NCI-H526 treated with DMSO at 0.1 percent for 48 hours (cell line): ENCODE measurements around the gene NRCAM.
A peak's percentile ranks its signal among the peaks of the same experiment; 100 is the strongest.

Source experiments
- DNase-seq: peaks from one replicate; lab custom pipeline; 2025; lab: John Stamatoyannopoulos, UW

Gene NRCAM

DNA sequence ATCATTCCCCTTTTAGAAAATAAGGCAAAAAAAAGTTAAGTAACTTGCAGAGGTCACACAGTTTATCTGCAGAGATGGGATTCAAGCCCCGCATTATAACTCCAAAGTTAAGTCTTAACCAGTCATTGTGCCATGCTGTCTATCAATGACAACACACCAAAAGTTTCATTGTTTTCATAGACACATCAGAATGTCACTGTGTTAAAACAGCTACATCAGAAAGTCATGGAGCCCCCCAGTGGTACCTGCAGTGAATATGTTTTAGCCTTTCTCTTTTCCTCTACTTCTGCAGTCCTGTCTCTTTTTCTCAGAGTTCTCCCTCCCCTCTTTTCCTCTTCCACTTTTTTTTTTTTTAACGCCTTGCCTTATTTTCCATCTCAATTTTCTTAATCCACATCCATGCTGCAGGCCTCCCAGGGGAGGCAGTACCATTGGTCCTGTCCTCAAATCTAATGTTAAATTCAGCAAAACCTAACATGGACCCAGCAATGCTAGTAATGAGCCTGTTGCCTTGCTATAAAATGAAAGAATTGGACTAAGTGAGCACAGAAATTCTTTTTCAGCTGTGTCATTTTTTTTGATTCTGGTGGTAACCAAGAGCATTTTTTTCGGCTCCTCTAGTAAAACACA lies 3.8 kb upstream of the NRCAM start:
- DNase-seq = peak; percentile 65

DNA sequence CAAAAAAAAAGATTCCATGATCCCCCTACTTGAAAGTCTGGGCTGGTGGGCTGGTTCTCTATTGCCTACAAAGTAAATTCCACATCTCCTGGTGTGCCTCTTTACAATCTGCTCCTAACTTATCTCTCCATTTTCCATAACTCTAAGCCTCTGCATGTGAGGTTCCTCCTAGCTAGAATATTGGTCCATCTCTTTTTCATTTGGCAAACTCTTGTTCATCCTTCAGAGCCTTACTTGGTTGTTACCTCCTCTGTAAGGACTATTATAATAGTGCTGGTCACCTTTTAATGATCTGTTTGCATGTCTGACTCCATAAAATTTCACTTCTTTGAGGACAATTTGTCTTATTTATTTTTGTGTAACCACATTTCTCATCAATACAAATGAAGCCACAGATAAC lies 1.6 kb upstream of the NRCAM start:
- DNase-seq = no peak

DNA sequence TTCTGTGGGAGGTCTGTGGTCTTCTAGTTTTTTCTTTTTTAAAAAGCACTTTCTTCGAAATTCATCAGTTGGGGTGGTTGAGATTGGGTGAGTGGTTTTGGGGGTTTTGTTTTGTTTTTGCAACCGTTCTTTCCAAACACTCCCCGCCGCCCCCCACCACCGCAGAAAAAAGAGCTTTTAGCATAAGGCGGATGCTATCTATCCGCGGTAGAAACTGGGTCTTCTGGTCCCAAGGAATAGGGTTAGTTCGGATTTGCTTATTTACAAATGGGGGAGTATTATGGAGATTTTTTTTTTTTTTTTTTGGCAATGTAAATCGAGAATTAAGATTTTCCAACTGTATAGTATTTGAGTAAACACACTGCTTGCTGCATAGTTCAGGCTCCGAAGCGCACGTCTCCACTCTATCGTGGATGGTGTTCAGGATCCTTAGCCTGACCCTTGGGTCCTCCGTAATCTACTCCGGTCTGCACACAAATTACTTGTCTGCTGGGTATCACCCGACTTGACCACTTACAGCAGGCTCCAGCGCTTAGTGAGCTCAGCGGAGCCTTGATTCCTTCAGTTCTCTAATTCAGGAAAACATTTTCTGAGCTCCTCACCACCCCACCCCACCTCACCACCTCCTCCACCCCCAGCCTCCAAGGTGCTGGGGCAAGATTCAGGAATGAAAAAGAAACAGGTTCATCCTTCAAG lies 757 bp upstream of the NRCAM start:
- no peak for DNase-seq

DNA sequence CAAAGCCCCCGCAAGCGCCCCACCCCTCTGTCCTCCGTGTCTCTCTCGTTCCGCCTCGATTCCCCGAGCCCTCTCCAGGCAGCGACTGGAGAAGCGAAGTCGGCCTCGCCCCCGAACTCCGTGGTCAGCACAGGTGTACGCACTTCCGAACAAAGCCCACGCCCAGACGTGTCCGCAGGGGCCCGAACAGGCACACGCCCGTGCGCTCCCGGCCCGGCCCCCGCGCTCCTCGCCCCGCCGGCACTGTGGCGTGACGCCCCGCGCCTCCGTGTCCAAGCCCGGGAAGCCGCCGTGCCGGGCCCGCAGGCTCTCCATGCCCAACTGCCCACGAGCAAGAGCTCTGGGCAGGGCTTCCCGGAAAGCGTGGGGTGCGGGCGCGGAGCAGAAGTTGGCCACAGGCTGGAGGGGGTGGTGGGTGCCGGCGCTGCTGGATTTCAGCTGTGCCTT lies 662 bp downstream of the NRCAM start:
- DNase-seq = no peak

DNA sequence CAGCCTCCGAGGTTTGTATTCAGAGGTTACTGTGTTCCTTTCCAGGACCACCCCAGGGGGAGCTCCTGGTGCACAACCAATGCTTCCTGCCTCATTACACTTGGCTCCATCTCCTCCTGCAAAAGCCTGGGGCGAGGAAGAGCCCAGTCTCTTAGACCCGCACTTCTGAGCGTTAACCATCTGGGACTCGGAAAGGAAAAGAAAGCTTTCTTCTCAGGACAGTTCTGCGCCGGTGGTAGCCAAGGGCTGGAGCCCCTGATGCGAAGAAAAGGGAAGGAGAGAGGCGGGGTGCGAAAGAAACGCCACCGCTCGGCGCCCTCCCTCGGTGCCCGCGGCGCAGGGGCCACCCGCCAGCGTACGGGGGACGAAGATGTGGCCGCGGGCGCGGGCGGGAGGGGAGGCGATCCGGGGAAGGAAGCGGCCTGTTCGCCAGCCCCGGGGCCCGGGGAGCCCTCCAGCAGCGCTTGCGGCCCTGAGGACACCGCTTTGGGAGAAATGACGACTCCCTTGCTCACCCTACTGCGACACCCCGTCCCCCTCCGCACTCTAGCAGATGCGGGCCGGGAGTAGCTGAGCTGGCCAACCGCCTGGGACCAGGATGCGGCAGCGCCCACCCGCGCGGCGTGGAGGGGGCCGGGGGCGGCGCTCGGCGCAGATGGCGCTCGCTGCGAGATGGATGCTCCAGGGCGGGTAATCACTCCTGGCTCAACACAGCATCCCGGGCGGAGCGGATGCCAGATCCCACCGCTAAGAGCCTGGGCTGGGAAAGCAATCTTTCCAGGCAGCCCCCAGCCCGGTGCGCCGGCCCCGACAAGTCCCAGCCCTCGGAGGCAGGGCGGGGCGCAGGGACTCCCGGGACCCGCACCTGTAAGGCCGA lies 1.3 kb downstream of the NRCAM start:
- peak; percentile 82 for DNase-seq

DNA sequence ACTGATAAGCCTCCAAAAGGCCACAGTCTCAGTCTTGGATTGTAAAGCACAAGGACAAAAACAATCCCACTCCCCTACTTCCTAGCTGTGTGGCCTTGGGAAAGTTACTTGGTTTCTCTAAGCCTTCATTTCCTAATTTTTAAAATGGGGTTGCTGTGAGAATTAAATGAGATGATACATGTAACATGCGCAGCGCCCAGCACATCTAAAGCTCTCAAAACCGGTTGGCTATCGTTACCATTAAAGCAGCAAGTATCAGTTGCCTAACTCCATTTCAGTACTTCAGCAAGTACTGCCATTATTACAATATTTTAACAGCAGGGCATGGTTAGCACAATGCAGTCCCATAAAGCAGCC lies 1.9 kb downstream of the NRCAM start:
- no peak for DNase-seq

DNA sequence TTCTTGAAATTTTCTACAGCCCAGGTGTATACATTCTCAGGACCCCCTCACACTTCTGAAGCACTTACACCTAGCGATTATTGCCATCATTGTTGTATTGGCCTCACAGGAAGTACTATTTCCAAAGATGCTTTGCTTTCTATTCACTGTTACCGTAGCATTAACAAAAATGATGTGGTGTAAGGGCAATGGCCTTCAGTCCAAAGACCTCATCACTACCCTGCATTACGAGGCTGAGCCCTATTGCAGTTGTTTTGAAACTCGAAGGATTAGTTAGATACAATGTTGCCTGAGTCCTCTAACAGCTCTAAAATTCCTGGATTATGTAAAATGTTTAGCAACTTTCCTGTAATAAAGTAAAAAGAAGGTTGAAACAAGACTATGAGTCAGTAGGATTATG lies 2.9 kb downstream of the NRCAM start:
- no peak for DNase-seq

DNA sequence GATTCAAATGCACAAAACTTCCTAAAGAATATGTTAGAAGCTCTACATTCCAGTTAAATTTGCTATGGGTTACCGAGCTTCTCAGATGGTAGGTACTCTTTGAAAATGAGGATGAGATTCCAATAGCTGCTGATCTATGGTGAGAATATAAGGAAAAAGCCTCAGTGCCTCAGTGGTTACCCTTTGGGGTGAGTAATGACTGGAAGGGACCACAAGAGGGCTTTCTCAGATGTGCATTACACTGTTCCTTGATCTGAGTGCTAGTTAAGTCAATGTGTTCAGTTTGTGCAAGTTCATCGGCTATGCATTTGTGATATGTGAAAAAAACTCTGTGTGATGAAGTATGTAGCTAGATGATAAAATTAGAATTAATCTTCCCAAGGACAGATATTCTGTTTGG lies 3.5 kb downstream of the NRCAM start:
- peak; percentile 63 for DNase-seq

DNA sequence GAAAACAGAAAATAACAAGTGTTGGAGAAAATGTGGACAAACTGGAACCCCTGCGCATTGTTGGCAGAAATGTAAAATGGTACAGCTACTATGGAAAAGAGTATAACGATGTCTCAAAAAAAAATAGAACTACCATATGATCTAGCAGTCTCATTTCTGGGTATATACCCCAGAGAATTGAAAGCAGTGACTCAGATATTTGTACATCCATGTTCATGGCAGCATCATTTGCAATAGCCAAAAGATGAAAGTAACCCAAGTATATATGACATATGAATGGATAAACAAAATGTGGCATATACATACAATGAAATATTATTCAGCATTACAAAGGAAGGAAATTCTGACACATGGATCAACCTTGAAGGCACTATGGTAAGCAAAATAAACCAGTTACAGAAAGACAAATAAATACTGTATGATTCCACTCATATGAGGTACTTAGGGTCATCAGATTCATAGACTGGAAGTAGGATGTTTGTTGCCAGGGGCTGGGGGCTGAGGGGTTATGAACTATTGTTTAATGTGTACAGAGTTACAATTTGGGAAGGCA lies 4.9 kb downstream of the NRCAM start:
- no peak for DNase-seq

DNA sequence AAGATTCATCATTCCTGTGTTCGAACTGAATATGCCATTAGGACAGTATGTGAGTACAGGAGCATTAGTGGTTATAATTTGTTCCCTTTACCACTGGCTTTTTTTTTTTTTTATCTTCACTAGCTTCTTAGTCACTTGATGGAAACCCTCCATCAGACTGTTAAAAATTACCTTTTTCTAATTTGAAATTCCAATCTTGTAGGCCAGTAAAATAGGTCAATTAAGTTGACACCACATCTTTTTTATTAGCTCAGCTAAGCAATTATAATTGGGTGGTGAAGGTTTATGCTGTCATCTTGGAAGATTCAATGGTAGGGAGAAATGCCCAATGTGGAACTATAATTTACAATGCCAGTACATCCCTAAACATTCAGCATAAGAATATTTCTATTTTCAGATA lies 6.1 kb downstream of the NRCAM start:
- no peak for DNase-seq

DNA sequence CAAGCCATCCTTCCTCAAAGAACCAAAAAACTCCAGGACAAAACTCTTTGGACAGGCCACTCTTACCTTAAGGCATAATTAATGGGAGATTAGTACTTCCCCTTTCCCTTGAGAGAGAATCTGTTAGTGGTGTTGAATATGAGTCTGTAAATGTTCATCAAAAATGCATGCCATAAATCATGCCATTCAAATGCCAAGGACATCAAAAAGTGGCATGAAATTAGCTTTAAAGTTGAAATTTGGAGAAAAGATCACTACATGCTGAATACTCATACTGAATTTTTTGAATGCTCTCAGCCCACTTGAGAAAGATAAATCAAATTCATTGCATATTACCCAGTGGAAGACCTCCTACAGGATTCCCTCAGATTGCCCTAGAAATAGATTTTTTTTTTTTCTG lies 6.7 kb downstream of the NRCAM start:
- no peak for DNase-seq

DNA sequence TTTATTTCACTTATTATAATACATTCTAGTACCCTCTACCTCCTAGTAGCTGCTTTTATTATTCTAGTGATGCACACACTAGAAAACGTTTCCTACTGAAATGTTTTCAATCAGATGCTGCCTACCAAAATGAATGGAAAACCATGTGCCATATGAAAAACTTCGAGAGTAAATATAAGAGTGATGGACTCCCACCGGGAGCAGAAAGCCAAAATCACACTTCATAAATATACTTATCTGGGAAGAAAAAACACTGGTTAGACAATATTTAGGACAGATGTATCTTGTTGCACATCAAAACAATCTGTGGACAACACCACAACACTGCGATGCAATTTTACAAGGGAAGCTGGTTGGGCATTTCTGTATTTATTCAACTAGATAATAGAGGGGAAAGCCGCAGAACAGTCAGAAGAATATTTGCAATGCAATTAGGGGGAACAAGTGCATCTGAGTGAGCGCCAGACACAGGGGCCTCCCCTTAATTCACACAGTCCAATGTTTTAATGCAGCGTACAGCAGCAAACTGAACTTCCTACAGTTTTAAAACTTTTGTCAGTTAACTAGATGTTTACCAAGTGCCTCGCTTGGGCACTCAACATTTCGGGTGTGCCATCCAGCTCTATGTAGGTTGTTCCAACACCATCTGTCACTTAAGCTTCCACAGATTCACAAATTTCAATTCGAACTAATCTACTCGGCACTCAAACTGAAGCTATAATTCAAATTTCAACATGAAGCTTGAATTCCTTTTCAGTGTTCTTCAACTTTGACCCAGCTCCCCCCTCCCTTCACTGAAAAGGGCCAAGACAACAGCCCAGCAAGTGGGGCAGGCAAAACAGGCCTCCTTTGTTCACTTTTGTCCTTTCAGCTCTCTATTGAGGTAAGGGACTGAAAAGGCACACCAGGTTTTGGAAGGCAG lies 7.4 kb downstream of the NRCAM start:
- DNase-seq = peak; percentile 76

DNA sequence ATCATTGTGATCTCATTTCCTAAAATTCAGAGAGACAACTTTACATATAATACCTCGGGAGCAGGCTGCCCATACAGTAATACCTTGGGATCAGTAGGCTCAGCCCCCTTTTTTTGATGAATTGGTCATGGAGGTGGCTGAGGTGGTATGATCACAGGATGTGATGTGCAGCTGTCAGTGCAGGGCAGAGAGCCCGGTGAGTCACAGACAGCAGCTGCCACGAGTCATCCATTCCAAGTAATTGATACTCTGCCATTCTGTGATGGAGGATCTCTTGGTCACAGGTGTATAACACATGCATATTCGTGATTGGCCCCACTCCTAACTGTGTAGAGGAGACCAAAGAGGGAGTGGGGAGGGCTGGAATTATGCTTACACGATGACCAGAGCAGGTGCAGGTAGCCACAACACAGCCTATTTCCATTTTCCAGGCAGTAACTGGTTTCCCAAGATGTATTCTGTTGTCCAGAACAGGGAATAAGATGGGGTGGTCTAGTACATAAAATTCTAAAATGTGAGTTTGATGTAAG lies 14.1 kb downstream of the NRCAM start:
- DNase-seq = no peak

DNA sequence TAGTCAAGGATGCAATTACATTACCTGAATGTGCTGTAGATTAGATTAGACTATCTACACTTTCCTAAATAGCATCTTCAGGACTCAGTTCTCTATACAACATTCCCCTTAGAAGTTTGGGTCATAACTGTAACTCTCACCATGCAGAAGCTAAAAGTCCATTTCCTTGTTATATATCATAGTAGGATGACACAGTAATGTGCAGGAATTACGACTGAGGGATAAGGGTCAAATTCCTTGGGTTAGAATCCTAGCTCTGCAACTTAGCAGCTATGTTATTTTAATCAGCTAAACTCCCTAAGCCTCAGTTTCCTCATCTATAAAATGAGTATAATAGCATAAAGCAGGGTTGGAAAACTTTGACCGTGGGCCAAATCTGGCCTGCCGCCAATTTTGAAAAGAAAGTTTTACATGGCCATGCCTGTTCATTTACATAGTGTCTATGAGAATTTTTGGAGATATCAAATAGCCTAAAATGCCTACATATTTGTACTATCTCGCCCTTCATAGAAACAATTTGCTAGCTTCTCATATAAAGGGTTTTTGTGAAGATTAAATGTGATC lies 14.8 kb downstream of the NRCAM start:
- no peak for DNase-seq

DNA sequence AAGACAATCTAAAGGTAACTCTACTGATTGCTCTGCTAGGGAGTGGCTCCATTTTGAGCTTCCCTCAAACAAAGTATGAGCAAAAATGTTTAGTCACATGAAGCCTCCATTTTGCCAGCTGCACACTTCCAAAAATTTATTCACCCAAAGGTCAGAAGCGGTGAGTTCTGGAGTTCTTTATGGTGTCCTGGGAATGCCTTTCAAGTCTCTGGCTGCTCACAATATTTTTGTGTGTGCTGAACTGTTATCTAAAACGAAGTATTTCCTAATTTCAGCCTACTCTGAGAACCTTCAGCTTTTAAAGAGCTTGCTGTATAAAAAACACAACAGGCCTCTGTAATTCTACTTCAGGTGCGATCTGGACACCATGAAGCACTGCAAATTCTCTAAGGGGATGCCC lies 15.6 kb downstream of the NRCAM start:
- no peak for DNase-seq

DNA sequence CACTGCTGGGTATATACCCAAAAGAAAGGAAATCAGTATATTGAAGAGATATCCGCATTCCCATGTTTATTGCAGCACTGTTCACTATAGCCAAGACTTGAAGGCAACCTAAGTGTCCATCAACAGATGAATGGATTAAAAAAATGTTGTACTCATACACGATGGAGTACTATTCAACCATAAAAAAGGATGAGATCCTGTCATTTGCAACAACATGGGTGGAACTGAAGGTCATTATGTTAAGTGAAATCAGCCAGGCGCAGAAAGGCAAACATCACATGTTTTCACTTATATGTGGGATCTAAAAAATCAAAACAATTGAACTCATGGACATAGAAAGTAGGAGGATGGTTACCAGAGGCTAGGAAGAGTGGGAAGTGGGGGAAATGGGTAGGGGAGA lies 19.3 kb downstream of the NRCAM start:
- DNase-seq = no peak

DNA sequence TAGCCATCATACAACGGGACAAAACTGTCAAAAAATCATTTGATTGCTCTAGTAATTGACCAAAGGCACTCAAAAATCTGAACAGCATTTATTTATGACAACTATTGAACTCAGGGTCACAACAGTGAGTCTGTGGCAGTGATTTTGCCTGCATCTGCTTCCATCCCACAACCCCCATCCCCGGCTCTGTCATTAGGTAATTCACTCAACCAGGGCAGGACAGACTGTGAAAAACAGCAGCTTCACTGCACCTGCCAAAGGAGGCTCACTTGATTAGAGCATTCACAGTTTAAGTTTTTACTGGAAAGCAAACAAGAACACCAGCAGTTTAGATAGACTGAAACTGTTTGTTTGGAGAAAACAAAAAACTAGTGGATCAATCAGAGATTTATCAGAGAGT lies 22.2 kb downstream of the NRCAM start:
- no peak for DNase-seq

DNA sequence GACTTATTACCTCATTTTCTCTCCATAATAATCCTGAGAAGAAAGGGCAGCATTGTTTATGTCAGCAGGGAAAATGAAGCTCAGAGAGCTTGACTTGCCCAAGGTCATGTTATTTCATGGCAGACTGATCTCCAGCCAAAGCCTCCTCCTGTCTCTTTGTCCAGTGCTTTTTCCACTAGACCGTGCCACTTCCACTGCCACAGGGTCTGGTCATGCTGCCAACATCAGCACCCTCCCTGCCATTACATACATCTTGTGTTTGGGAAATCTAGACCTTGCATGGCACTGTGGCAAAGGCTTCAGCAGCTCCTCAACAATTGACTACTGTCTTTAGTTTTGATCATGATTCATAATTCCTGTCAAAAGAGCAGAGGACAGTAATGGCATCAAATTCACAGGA lies 25.1 kb downstream of the NRCAM start:
- no peak for DNase-seq

DNA sequence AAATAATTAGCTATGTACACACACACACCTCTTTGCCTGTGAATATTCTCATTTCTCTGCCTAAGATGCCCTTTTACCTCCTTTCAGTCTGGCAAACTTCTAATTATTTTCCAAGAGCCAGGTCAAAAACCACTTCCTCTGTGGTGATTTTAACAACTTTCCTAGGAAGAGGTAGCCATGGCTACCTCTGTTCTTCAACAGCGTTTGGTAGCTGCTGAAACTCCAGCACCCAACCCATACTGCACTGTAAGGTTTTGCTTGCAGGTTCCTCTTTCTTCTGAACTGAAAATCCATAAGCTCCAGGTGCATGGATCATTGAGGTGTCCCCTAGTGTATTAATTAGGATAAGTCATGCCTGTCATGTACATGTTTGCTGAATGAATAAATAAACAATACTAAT lies 25.6 kb downstream of the NRCAM start:
- no peak for DNase-seq

DNA sequence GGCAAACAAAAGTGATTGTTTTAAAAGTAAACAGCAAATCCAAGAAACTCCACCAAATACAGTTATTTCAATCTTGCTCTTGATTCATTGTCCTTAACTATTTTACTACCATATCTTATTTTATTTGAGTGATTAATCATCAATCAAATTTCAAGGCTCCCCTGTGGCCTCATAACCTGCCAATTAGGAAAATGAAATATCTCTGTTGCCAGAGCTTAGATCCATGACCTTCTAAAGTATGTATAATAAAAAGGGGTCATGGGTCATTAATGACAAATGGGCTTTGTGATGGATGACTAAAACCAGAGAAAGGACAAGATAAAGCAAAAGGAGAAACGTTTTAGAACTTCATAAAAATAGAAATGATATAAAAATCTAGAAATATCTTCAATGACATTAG lies 28.5 kb downstream of the NRCAM start:
- DNase-seq = no peak

DNA sequence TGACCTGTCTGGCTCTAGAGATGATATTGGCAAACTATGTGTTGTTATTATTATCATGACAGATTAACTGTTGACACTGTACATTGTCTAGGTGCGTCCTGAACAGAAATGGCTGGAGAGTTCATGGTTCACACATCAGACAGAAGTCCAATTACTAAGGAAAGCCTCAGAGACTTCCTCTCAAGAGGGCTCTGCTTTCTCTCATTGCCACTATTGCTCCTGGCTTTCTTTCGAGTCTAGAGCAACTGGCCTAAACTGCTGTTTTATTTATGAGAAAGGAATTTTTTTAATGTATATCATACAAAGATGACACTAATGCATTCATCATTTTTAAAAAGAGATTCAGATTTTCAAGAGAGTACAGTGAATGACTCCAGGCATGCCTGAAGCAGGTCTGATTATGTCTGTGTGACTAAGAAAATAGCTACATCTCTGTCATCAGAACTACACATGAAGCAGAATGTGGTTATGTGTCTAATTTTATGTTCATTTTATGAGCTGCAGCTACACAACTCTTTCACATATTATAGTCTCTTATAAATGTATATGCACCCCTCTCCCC lies 30.4 kb downstream of the NRCAM start:
- DNase-seq = peak; percentile 69
